ENCODE results near the gene KRTAP4-5.
"Not testable (repeated sequence)": the region's sequence is repeated elsewhere in the genome, so short reads cannot be mapped to it uniquely, and the experiment has no call there.

DNA sequence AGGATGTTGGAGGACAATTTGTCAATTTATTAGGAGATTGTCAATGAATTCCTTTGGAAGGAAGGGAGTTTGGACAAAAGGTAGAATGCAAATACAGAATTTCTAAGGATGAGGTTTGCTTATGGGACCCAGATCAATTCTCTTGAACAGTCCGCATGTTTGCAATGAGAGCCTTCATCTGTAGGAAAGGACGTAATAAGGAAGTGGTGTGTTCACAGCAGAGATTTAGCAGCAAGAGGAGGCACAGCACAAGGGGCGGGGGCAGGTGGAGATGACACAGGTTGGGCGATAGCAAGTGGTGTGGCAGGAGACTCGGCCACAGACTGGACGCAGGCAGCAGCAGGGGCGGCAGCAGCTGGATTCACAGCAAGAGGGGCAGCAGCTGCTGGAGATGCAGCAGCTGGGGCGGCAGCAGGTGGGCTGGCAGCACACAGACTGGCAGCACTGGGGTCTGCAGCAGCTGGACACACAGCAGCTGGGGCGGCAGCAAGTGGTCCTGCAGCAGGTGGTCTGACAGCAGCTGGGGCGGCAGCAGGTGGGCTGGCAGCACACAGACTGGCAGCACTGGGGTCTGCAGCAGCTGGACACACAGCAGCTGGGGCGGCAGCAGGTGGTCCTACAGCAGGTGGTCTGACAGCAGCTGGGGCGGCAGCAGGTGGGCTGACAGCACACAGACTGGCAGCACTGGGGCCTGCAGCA is 26.2 kb downstream of the KRTAP4-5 start:
- not testable (repeated sequence) for TF ChIP-seq ZNF776 (tag by site-specific recombination; IDR thresholded peaks at IDR 0.05; ENCODE audit: borderline replicate concordance)
- TF ChIP-seq, protein P1, sequence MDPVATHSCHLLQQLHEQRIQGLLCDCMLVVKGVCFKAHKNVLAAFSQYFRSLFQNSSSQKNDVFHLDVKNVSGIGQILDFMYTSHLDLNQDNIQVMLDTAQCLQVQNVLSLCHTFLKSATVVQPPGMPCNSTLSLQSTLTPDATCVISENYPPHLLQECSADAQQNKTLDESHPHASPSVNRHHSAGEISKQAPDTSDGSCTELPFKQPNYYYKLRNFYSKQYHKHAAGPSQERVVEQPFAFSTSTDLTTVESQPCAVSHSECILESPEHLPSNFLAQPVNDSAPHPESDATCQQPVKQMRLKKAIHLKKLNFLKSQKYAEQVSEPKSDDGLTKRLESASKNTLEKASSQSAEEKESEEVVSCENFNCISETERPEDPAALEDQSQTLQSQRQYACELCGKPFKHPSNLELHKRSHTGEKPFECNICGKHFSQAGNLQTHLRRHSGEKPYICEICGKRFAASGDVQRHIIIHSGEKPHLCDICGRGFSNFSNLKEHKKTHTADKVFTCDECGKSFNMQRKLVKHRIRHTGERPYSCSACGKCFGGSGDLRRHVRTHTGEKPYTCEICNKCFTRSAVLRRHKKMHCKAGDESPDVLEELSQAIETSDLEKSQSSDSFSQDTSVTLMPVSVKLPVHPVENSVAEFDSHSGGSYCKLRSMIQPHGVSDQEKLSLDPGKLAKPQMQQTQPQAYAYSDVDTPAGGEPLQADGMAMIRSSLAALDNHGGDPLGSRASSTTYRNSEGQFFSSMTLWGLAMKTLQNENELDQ (tag by site-specific recombination; IDR thresholded peaks at IDR 0.05; ENCODE audit: low read depth), result not testable (repeated sequence)
- TF ChIP-seq, protein P2, sequence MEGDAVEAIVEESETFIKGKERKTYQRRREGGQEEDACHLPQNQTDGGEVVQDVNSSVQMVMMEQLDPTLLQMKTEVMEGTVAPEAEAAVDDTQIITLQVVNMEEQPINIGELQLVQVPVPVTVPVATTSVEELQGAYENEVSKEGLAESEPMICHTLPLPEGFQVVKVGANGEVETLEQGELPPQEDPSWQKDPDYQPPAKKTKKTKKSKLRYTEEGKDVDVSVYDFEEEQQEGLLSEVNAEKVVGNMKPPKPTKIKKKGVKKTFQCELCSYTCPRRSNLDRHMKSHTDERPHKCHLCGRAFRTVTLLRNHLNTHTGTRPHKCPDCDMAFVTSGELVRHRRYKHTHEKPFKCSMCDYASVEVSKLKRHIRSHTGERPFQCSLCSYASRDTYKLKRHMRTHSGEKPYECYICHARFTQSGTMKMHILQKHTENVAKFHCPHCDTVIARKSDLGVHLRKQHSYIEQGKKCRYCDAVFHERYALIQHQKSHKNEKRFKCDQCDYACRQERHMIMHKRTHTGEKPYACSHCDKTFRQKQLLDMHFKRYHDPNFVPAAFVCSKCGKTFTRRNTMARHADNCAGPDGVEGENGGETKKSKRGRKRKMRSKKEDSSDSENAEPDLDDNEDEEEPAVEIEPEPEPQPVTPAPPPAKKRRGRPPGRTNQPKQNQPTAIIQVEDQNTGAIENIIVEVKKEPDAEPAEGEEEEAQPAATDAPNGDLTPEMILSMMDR (tag by site-specific recombination; IDR thresholded peaks at IDR 0.05), result not testable (repeated sequence)
